ENCODE results near the gene SLIT3. TPM values are rescaled to one million over a fixed set of nuclear protein-coding genes. Genes with fewer than 3 reads are reported as not detected.

Gene SLIT3
- total RNA-seq, 2 experiments from 2014 or later = 0.30 to 0.43 TPM

GRCh38 chr5:169081000-169081724, 219.8 kb downstream of the SLIT3 start:
- Mint-ChIP-seq H3K4me1 (ENCODE audit: low read depth) (no peaks in the 10 kb centered on the region), H3K9me3 (no peaks in the 10 kb centered on the region), H3K27ac (no peak overlapping the region), H3K4me3 (no peak overlapping the region), H3K36me3 (ENCODE audit: low read depth) (no peaks in the 10 kb centered on the region), H3K27me3 (ENCODE audit: low read depth) (peaks cover 7% of the 10 kb centered on the region)
- DNase-seq = no peak
- intact Hi-C loops (cut with micrococcal nuclease) = no loop called here
- CTCF ChIA-PET = no interaction called here

- H3K27ac Mint-ChIP-seq = no peak overlapping the region
- H3K36me3 Mint-ChIP-seq (ENCODE audit: low read depth) = no peaks in the 10 kb centered on the region
- H3K9me3 Mint-ChIP-seq = no peaks in the 10 kb centered on the region
- H3K27me3 Mint-ChIP-seq (ENCODE audit: low read depth) = peaks cover 7% of the 10 kb centered on the region
- intact Hi-C loops (cut with micrococcal nuclease) = no loop called here
- CTCF ChIA-PET = interaction anchor here (0.6 kb wide), 1 partner anchor 935 kb away, joined by 3 read pairs; no protein-coding TSS in a partner anchor
- DNase-seq = no peak
- H3K4me3 Mint-ChIP-seq = no peak overlapping the region
- no peaks in the 10 kb centered on the region for H3K4me1 Mint-ChIP-seq (ENCODE audit: low read depth)
Measured at GRCh38 chr5:169080448-169080911, 220.5 kb downstream of the SLIT3 start.

GRCh38 chr5:169079697-169080096, 221.2 kb downstream of the SLIT3 start:
- H3K4me1 Mint-ChIP-seq (ENCODE audit: low read depth) = no peaks in the 10 kb centered on the region
- H3K27me3 Mint-ChIP-seq (ENCODE audit: low read depth) = peaks cover 7% of the 10 kb centered on the region
- CTCF ChIA-PET = no interaction called here
- no peak overlapping the region for H3K27ac Mint-ChIP-seq
- H3K9me3 Mint-ChIP-seq = no peaks in the 10 kb centered on the region
- no peak overlapping the region for H3K4me3 Mint-ChIP-seq
- H3K36me3 Mint-ChIP-seq (ENCODE audit: low read depth) = no peaks in the 10 kb centered on the region
- DNase-seq = no peak
- intact Hi-C loops (cut with micrococcal nuclease) = no loop called here

- CTCF ChIA-PET = no interaction called here
- no peak overlapping the region for H3K4me3 Mint-ChIP-seq
Measured at GRCh38 chr5:169074839-169075238, 226.1 kb downstream of the SLIT3 start.

GRCh38 chr5:169072233-169072632, 228.7 kb downstream of the SLIT3 start:
- DNase-seq = no peak
- Mint-ChIP-seq H3K36me3 (ENCODE audit: low read depth) (no peaks in the 10 kb centered on the region), H3K27ac (no peak overlapping the region), H3K27me3 (ENCODE audit: low read depth) (peaks cover 2% of the 10 kb centered on the region), H3K4me3 (no peak overlapping the region), H3K9me3 (no peaks in the 10 kb centered on the region), H3K4me1 (ENCODE audit: low read depth) (no peaks in the 10 kb centered on the region)
- CTCF ChIA-PET = no interaction called here
- intact Hi-C loops (cut with micrococcal nuclease) = no loop called here

More at GRCh38 chr5:169074839-169075238, 226.1 kb downstream of the SLIT3 start:
- no peak overlapping the region for H3K27ac Mint-ChIP-seq
- no peak for DNase-seq
- H3K36me3 Mint-ChIP-seq (ENCODE audit: low read depth) = no peaks in the 10 kb centered on the region
- no peaks in the 10 kb centered on the region for H3K9me3 Mint-ChIP-seq
- H3K4me1 Mint-ChIP-seq (ENCODE audit: low read depth) = no peaks in the 10 kb centered on the region
- H3K27me3 Mint-ChIP-seq (ENCODE audit: low read depth) = peaks cover 9% of the 10 kb centered on the region
- intact Hi-C loops (cut with micrococcal nuclease) = no loop called here

GRCh38 chr5:169070413-169070812, 230.5 kb downstream of the SLIT3 start:
- no peaks in the 10 kb centered on the region for H3K9me3 Mint-ChIP-seq
- no peak overlapping the region for H3K27ac Mint-ChIP-seq
- no peak for DNase-seq
- no peaks in the 10 kb centered on the region for H3K4me1 Mint-ChIP-seq (ENCODE audit: low read depth)
- intact Hi-C loops (cut with micrococcal nuclease) = no loop called here
- H3K27me3 Mint-ChIP-seq (ENCODE audit: low read depth) = peaks cover 5% of the 10 kb centered on the region
- no peak overlapping the region for H3K4me3 Mint-ChIP-seq
- CTCF ChIA-PET = interaction anchor here (0.7 kb wide), 1 partner anchor 74 kb away, joined by 3 read pairs; no protein-coding TSS in a partner anchor
- H3K36me3 Mint-ChIP-seq (ENCODE audit: low read depth) = no peaks in the 10 kb centered on the region

- Mint-ChIP-seq H3K9me3 (no peaks in the 10 kb centered on the region), H3K4me1 (ENCODE audit: low read depth) (no peaks in the 10 kb centered on the region), H3K27ac (no peak overlapping the region), H3K4me3 (no peak overlapping the region), H3K36me3 (ENCODE audit: low read depth) (no peaks in the 10 kb centered on the region), H3K27me3 (ENCODE audit: low read depth) (peaks cover 14% of the 10 kb centered on the region)
- CTCF ChIA-PET = no interaction called here
- intact Hi-C loops (cut with micrococcal nuclease) = no loop called here
- DNase-seq = no peak
Measured at GRCh38 chr5:169067751-169068173, 233.2 kb downstream of the SLIT3 start.

- Mint-ChIP-seq H3K4me1 (ENCODE audit: low read depth) (no peaks in the 10 kb centered on the region), H3K4me3 (no peak overlapping the region), H3K27ac (no peak overlapping the region), H3K27me3 (ENCODE audit: low read depth) (peaks cover 15% of the 10 kb centered on the region), H3K9me3 (no peaks in the 10 kb centered on the region), H3K36me3 (ENCODE audit: low read depth) (no peaks in the 10 kb centered on the region)
- CTCF ChIA-PET = no interaction called here
- intact Hi-C loops (cut with micrococcal nuclease) = no loop called here
- no peak for DNase-seq
Measured at GRCh38 chr5:169065400-169065799, 235.5 kb downstream of the SLIT3 start.

- Mint-ChIP-seq H3K4me3 (no peak overlapping the region), H3K9me3 (no peaks in the 10 kb centered on the region), H3K27me3 (ENCODE audit: low read depth) (peaks cover 15% of the 10 kb centered on the region), H3K27ac (no peak overlapping the region), H3K4me1 (ENCODE audit: low read depth) (no peaks in the 10 kb centered on the region), H3K36me3 (ENCODE audit: low read depth) (no peaks in the 10 kb centered on the region)
- DNase-seq = no peak
- intact Hi-C loops (cut with micrococcal nuclease) = no loop called here
- CTCF ChIA-PET = no interaction called here
Measured at GRCh38 chr5:169064093-169064492, 236.8 kb downstream of the SLIT3 start.

GRCh38 chr5:169063316-169063953, 237.5 kb downstream of the SLIT3 start:
- CTCF ChIA-PET = no interaction called here
- Mint-ChIP-seq H3K4me3 (no peak overlapping the region), H3K9me3 (no peaks in the 10 kb centered on the region), H3K27me3 (ENCODE audit: low read depth) (peaks cover 15% of the 10 kb centered on the region), H3K4me1 (ENCODE audit: low read depth) (no peaks in the 10 kb centered on the region), H3K36me3 (ENCODE audit: low read depth) (no peaks in the 10 kb centered on the region), H3K27ac (no peak overlapping the region)
- intact Hi-C loops (cut with micrococcal nuclease) = no loop called here
- no peak for DNase-seq

GRCh38 chr5:169062690-169063089, 238.2 kb downstream of the SLIT3 start:
- no peaks in the 10 kb centered on the region for H3K36me3 Mint-ChIP-seq (ENCODE audit: low read depth)
- H3K27me3 Mint-ChIP-seq (ENCODE audit: low read depth) = peaks cover 15% of the 10 kb centered on the region
- no peaks in the 10 kb centered on the region for H3K9me3 Mint-ChIP-seq
- no peak for DNase-seq
- H3K4me3 Mint-ChIP-seq = no peak overlapping the region
- CTCF ChIA-PET = no interaction called here
- H3K27ac Mint-ChIP-seq = no peak overlapping the region
- no peaks in the 10 kb centered on the region for H3K4me1 Mint-ChIP-seq (ENCODE audit: low read depth)
- intact Hi-C loops (cut with micrococcal nuclease) = no loop called here

GRCh38 chr5:169054506-169054905, 246.4 kb downstream of the SLIT3 start:
- no peak for DNase-seq
- Mint-ChIP-seq H3K4me3 (no peak overlapping the region), H3K9me3 (no peaks in the 10 kb centered on the region), H3K27me3 (ENCODE audit: low read depth) (peaks cover 9% of the 10 kb centered on the region), H3K36me3 (ENCODE audit: low read depth) (no peaks in the 10 kb centered on the region), H3K27ac (no peak overlapping the region), H3K4me1 (ENCODE audit: low read depth) (no peaks in the 10 kb centered on the region)
- intact Hi-C loops (cut with micrococcal nuclease) = no loop called here
- CTCF ChIA-PET = no interaction called here

GRCh38 chr5:169052207-169052606, 248.7 kb downstream of the SLIT3 start:
- no peaks in the 10 kb centered on the region for H3K9me3 Mint-ChIP-seq
- no peak for DNase-seq
- peaks cover 11% of the 10 kb centered on the region for H3K27me3 Mint-ChIP-seq (ENCODE audit: low read depth)
- CTCF ChIA-PET = no interaction called here
- H3K4me3 Mint-ChIP-seq = no peak overlapping the region
- H3K4me1 Mint-ChIP-seq (ENCODE audit: low read depth) = no peaks in the 10 kb centered on the region
- intact Hi-C loops (cut with micrococcal nuclease) = no loop called here
- no peak overlapping the region for H3K27ac Mint-ChIP-seq
- no peaks in the 10 kb centered on the region for H3K36me3 Mint-ChIP-seq (ENCODE audit: low read depth)

All from activated naive CD4-positive, alpha-beta T cell treated with anti-CD3 and anti-CD28 coated beads for 36 hours (primary cell).